Osteocyte (in vitro differentiated cells): Measurements from ENCODE around the gene ERN1. TPM values are rescaled to one million over a fixed set of nuclear protein-coding genes. Genes with fewer than 3 reads are reported as not detected.
A peak's percentile ranks its signal among the peaks of the same experiment; 100 is the strongest.

Experiments used
- DNase-seq: peaks from one replicate; pipeline ENCODE4 v3.0.0; 2021; ENCODE audit warnings: mixed read lengths; ENCODE audit not compliant: unreplicated experiment; ENCODE audit errors: extremely low spot score
- H3K27ac Mint-ChIP-seq: one replicate; pipeline ENCODE4 v1.8.0; 2021; ENCODE audit warnings: mild to moderate bottlenecking, mixed read lengths; ENCODE audit not compliant: unreplicated experiment
- H3K27me3 Mint-ChIP-seq: one replicate; pipeline ENCODE4 v1.8.0; 2021; ENCODE audit warnings: mixed read lengths; ENCODE audit not compliant: unreplicated experiment
- H3K36me3 Mint-ChIP-seq: one replicate; pipeline ENCODE4 v1.8.0; 2021; ENCODE audit warnings: mixed read lengths; ENCODE audit not compliant: unreplicated experiment
- H3K4me1 Mint-ChIP-seq: one replicate; pipeline ENCODE4 v1.8.0; 2021; ENCODE audit warnings: mixed read lengths; ENCODE audit not compliant: unreplicated experiment
- H3K4me3 Mint-ChIP-seq: one replicate; pipeline ENCODE4 v1.8.0; 2021; ENCODE audit warnings: mild to moderate bottlenecking, moderate library complexity, mixed read lengths; ENCODE audit not compliant: unreplicated experiment
- H3K9me3 Mint-ChIP-seq: one replicate; pipeline ENCODE4 v1.8.0; 2021; ENCODE audit warnings: mixed read lengths; ENCODE audit not compliant: unreplicated experiment
- CTCF ChIP-seq: fragments of 200-600 bp; sonication (generic); IDR thresholded peaks from 2 replicates; pipeline ENCODE4 v1.5.0; 2021; ENCODE audit warnings: antibody characterized with exemption, mild to moderate bottlenecking, moderate library complexity
- total RNA-seq: library from RNA; stranded (reverse); gene quantifications from 2 replicates; pipeline ENCODE4 v1.2.1, GENCODE V29; 2021

Gene ERN1
- total RNA-seq, 1 donor from 2014 or later: 21.4 TPM

DNA sequence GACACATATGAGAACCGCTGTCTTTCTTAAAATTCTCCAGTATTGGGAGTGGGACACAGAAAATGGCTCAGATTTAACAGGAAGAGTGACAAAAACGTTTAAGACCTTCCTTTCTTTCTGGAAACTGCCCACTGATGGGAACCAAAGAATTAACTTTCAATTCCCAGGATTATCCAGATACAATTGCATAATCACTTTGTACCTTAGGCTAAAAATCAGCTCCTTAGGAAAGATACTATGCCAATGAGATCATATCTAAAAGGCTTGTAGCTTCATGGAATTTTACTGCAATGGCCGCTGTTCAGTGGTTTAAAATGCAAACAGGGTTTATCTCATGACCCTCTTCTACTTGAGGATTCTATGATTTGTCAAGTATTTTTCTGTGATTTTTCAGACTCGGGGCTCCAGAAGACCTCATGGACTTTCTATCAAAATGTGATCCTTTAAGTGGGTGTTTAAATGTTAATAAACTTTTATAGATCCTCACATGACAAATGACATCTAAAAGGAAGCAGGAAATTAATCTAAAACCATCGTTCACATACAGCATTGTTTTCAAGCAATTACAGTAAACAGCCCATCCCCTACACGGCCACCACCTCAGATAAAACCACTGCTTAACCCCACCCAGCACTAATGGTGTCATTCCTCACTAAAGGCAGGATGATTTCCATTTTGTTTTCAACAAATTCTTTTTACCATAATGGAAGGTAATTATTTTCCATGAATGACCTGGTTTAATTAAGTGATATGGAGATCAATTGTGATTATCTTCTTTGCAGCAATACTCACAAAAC lies 31.6 kb upstream of the ERN1 start:
- H3K27me3 Mint-ChIP-seq: no peaks in the 10 kb centered on the region
- no peak for DNase-seq
- no peak overlapping the region for H3K27ac Mint-ChIP-seq
- peaks cover 21% of the 10 kb centered on the region for H3K36me3 Mint-ChIP-seq
- TF ChIP-seq CTCF: no peak
- no peaks in the 10 kb centered on the region for H3K9me3 Mint-ChIP-seq
- no peak overlapping the region for H3K4me3 Mint-ChIP-seq
- H3K4me1 Mint-ChIP-seq: peaks cover 30% of the 10 kb centered on the region

- no peak overlapping the region for H3K4me3 Mint-ChIP-seq
- no peak for TF ChIP-seq CTCF
- DNase-seq: no peak
- H3K36me3 Mint-ChIP-seq: peaks cover 16% of the 10 kb centered on the region
- H3K9me3 Mint-ChIP-seq: no peaks in the 10 kb centered on the region
- no peaks in the 10 kb centered on the region for H3K27me3 Mint-ChIP-seq
- no peak overlapping the region for H3K27ac Mint-ChIP-seq
- peaks cover 42% of the 10 kb centered on the region for H3K4me1 Mint-ChIP-seq
Measured at GRCh38 chr17:64160378-64160777, 30.4 kb upstream of the ERN1 start.

- no peak for DNase-seq
- TF ChIP-seq CTCF: no peak
- no peaks in the 10 kb centered on the region for H3K27me3 Mint-ChIP-seq
- peaks cover 54% of the 10 kb centered on the region for H3K4me1 Mint-ChIP-seq
- H3K36me3 Mint-ChIP-seq: peaks cover 22% of the 10 kb centered on the region
- H3K27ac Mint-ChIP-seq: peak overlapping the region; percentile 31
- H3K4me3 Mint-ChIP-seq: no peak overlapping the region
- no peaks in the 10 kb centered on the region for H3K9me3 Mint-ChIP-seq
Measured at GRCh38 chr17:64158831-64159590, 29.1 kb upstream of the ERN1 start.

DNA sequence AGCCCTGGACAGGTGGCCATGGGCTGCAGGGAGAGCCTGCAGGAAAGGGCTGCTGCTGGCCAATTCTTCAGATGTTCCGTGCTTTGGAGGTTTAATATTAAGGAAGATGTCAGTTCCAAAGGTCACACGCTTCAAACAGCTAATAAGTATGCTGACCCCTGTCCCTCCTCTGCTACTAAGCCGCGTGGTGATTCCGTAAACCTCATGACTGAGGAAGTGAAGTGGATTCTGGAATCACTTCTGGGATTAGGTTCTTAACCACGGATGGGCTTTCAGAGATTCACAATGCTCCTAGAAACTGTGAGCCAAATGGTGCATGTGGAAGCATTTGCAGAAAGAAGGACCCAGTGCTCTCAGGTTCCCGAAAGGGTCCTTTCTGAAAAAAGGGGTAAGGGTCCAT lies 28.5 kb upstream of the ERN1 start:
- no peak overlapping the region for H3K27ac Mint-ChIP-seq
- H3K4me1 Mint-ChIP-seq: peaks cover 55% of the 10 kb centered on the region
- no peak overlapping the region for H3K4me3 Mint-ChIP-seq
- no peak for TF ChIP-seq CTCF
- DNase-seq: no peak
- H3K36me3 Mint-ChIP-seq: peaks cover 22% of the 10 kb centered on the region
- no peaks in the 10 kb centered on the region for H3K9me3 Mint-ChIP-seq
- H3K27me3 Mint-ChIP-seq: no peaks in the 10 kb centered on the region

- H3K4me3 Mint-ChIP-seq: no peak overlapping the region
- no peak for DNase-seq
- peaks cover 29% of the 10 kb centered on the region for H3K36me3 Mint-ChIP-seq
- TF ChIP-seq CTCF: no peak
- H3K27me3 Mint-ChIP-seq: no peaks in the 10 kb centered on the region
- H3K9me3 Mint-ChIP-seq: no peaks in the 10 kb centered on the region
- H3K4me1 Mint-ChIP-seq: peaks cover 57% of the 10 kb centered on the region
- no peak overlapping the region for H3K27ac Mint-ChIP-seq
Measured at GRCh38 chr17:64157669-64158180, 27.8 kb upstream of the ERN1 start.
